ENCODE measurements around the gene CRYBA2. TPM values are rescaled to one million over a fixed set of nuclear protein-coding genes. Genes with fewer than 3 reads are reported as not detected.

The CRYBA2 gene
- total RNA-seq (2014; rRNA removed; shearing (Covaris generic)) = 0.17 TPM in 1 of 2 replicates, not detected in the other

GRCh38 chr2:218993345-218994315, at the start of gene CRYBA2:
TSS of gene CRYBA2 (minus strand) at chr2:218993422. CDS start at chr2:218993176, 246 bp downstream.
- peak; percentile 39 for DNase-seq (ENCODE audit: low read depth)

DNA sequence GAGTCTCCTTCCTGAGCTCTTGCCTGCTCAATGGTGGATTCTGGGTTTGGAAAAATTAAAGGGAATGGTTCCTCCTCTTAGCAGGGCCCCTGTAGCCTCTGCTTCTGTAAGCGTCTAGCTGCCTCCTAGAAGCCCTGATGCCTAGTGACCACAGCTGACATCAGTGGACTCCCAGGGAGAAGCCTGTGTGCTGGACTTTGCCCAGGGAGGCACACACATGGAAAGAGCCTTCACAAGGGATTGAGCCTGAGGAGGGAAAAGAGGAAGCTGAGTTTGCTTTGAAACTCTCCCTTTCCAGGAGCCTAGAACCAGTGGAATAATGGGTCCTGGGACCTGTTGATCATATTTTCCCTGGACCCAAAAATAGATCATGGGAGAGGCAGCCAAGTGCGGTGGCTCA, 49.5 kb upstream of the CRYBA2 start:
- DNase-seq (ENCODE audit: low read depth) = no peak

DNA sequence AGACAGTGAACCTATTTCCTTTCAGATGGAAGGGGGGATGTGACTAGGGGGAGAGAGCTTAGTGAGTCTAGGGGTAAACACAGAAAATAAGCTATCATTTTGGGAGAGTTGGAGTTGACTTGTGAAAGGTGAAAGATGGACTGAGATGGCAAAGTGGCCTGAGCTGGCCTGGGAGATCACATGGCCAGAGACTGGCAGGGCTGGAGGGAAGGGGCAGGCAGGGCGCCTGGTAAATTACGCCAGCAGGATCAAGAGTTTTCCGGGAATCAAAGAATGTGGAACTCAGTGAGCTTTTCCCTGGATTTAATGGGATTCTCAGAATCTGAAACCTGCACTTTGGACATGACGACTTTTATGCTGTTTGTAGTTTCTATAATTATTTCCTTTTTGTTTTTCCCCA, 48.9 kb upstream of the CRYBA2 start:
- no peak for DNase-seq (ENCODE audit: low read depth)

- DNase-seq (ENCODE audit: low read depth) = peak; percentile 30
Measured at GRCh38 chr2:219041252-219041651, 48.0 kb upstream of the CRYBA2 start, which contains the start of gene CFAP65. TSS of gene CFAP65 (minus strand) at chr2:219041516. CDS start at chr2:219039048, 2,468 bp downstream.

DNA sequence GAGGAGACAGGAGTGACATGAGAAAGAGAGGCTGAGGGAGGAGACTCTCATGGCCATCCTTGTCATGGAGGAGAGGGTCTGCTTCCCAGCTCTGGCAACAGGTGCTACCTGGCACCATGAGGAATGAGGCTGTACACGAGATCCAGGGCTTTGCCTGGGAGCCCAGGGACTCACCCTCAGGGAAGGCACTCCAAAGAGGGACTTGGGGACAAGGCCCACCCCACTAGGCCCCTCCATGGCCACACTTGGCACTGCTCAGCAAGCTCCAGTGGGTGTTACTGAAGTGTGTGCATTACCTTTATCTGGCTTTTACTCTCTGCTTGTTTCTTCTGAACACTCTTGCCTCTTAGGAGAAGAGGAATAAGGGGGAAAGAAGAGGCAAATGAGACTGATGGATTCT, 45.4 kb upstream of the CRYBA2 start:
- DNase-seq (ENCODE audit: low read depth) = no peak

DNA sequence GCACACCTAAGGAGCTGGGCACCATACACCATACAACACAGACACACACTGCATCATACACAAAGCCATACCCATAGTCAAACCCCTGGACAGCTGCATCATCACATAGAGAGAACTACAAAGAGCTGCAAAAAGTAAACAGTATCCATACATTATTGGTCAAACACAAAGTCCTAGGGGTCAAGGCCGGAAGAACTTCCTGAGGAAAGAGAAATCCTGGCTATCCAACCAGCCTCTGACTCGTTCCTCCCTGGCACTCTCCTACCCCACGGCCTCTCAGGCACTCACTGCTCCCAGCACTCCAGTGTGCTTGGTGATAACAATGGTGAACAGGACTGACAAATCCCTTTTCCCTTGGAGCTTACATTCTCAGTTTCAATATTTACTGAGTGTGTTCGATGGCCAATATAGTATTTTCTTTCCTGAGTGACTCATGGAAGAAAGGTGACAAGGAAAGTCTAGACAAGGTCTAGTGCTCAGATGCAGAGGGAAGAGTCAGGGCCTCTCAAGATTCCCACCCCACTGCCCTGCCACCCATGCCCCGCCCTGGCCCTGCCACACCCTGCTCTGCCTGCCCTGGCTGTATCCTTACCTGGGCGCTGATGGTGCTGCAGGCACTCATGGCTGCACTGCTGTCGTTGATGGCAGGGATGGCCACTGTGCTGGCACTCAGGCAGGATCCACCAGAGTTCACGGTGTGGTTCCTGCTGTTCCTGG, 44.7 kb upstream of the CRYBA2 start:
- no peak for DNase-seq (ENCODE audit: low read depth)

- DNase-seq (ENCODE audit: low read depth) = no peak
Measured at GRCh38 chr2:219035942-219036341, 42.7 kb upstream of the CRYBA2 start.

GRCh38 chr2:219034823-219035222, 41.6 kb upstream of the CRYBA2 start:
- no peak for DNase-seq (ENCODE audit: low read depth)

DNA sequence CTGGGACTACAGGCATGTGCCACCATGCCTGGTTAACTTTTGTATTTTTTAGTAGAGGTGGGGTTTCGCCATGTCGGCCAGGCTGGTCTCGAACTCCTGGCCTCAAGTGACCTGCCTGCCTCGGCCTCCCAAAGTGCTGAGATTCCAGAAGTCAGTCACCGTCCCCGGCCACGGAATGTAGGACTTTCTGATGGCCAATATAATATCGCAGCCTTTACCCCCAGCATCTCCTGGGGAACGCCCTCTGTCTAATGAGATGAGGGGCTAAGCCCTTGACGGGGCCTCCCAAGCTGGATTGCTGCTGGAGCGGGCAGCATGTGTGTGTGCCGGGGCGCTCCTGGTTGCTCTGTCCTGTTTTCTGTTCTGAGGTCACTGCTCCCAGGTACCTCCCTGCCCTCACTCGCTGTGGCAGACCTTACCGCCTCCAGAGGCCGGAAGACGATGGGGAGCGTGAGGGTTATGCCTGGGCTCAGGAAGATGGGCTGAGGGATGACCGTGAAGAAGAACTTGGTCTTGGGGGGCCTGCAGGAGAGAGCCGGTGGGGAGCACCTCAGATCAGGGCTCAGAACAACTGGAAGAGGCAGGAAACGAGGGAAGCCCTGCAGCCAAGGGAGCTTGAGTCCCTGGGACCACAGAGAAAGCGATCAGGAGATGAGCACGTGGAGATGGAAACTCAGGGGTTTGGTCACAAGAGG, 39.0 kb upstream of the CRYBA2 start:
- no peak for DNase-seq (ENCODE audit: low read depth)

DNA sequence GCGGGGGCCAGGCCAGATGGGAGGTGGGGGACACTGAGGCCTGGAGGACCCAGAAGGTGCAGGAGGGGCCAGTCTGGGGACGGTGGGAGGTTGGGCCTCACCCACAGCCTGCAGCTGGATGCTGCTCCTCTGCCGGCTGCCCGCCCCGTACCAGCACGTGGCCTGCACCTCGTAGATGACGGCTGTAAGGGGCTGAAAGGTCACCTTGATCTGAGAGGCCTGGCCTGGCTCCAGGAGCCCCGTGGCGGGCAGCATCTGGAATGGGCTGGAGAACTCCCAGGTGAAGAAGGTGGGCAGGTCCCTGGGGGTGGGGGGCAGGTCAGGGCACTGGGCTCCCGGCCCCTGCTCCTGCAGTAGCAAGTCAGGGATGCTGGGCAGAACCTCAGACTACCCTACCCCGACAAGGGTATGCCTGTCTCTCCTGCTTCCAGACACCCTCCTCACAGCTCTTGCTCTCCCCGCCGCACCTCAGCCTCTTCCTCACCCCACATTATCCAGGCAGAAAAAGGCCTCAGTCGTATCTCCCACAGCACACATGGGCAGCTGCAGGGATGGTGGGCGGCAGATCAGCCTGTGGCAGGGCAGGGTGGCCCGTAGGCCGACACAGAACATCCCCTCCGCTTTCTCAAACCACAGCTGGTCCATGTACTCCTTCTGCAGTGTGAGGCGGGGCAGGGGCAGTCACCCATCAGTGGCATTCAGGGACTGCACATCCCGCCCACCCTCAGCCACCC, 38.0 kb upstream of the CRYBA2 start:
- DNase-seq (ENCODE audit: low read depth) = no peak

GRCh38 chr2:219030177-219030940, 37.1 kb upstream of the CRYBA2 start:
- no peak for DNase-seq (ENCODE audit: low read depth)

GRCh38 chr2:219029829-219030165, 36.6 kb upstream of the CRYBA2 start:
- DNase-seq (ENCODE audit: low read depth) = peak; percentile 70

DNA sequence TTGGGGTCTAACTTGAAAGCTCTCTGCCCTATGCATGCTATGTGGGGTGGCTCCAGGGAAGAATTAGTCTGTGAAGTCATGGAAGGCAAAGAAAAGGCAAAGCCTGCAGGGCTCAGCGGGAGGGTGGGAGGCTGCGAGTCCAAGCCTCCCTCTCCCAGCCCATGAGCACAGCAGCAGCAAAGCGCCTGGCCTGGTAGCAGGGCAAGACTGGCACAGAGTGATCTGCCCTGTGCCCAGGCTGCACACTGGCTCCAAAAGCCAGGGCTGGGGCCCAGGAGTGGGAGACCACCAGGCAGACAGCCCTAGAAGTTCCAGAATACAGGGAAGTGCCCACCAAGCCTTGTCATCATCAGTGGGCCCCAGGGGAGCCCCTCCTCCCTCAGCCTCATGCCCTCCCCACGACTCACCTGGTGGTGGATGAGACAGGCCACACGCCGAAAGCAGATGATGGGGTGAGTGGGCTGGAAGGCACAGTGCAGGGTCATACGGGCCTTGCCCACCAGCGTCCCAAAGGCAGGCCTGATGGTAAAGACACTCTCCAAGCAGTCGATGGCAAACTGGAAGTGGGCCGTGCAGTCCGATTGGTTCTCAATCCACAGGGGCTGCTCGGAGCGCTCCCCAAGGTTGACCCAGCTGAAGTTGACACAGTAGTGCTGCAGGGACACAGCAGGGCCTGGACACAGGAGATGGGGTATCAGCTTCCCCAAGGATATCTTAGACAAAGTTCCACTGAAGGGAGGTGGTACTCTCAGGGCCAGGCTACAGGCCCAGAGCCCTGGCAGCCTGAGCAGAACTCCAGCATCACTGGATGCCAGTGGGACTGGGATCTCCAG, 36.0 kb upstream of the CRYBA2 start:
- DNase-seq (ENCODE audit: low read depth) = no peak

GRCh38 chr2:219028141-219028540, 34.9 kb upstream of the CRYBA2 start:
- DNase-seq (ENCODE audit: low read depth) = no peak

- DNase-seq (ENCODE audit: low read depth) = no peak
Measured at GRCh38 chr2:219027511-219028055, 34.4 kb upstream of the CRYBA2 start.

DNA sequence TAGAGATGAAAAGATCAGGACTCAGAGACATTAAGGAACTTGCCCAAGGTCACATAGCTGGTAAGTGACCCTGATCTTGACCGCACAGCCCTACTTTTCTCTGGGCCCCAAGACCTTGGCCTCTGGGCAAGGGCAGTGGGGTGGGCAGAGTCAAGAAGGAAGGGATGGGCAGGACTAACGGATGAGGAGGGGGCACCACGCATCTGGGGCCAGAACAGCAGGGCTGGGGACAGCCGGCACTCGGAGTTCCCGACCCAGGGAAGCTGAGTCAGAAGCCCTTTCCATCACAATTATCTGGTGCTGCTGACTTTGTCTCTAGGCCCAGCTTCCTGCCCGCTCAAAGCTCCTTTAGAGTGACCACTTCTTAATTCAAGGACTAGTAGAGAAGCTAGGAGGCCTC, 33.7 kb upstream of the CRYBA2 start:
- DNase-seq (ENCODE audit: low read depth) = no peak

DNA sequence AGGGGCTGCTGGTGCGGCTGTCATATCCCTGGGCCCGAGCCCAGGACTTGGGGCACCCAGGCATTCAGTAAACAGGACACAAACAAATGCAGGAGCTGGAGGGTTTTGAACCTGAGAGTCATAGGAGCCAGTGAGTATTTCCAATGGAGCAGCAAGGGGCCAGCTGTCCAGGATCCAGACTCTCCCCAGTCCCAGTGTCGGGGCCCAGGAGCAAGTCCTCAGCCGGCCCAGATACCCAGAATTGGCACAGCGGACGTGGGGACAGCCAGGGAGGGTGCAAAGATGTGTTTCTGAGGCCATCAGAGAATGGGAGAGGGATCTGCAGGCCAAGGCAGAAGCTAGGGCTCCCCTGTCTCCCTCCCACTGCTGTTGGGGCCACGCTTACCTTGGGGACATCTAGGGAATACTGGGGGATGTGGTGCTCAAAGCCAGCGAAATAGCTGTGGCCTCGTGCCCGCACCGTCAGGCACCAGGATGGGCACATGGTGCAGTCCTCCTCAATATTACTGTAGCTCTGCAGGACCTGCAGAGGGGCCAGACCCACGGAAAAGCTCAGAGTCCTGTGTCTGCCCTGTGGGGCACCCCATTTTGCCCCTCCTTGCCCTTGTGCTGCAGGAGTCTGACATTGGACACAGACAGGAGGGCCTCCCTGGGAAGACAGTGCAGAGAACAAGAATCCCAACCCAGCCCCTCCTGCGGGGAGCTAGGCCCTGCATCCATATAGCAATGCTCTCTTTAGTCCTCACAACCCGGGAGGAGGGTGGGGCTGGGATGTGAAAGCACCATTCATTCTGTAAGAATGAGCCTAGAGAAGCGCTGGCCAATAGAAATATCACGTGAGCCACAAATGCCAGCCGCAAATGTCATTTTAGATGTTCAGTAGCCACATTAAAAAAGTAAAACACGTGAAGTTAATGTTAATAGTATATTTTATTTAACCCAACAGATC, 32.7 kb upstream of the CRYBA2 start:
- no peak for DNase-seq (ENCODE audit: low read depth)

- no peak for DNase-seq (ENCODE audit: low read depth)
Measured at GRCh38 chr2:219024059-219024458, 30.8 kb upstream of the CRYBA2 start.
